Myocyte (in vitro differentiated cells): Measurements from ENCODE around the gene KLHL12. TPM values are rescaled to one million over a fixed set of nuclear protein-coding genes. Genes with fewer than 3 reads are reported as not detected.

Experiments
- DNase-seq: peaks from one replicate; pipeline ENCODE4 v3.0.0-alpha.2; 2012; ENCODE audit warnings: low read depth
- total RNA-seq: library from RNA; depleted of rRNA; stranded (reverse); fragments of >200 nt; gene quantifications from 2 replicates; pipeline ENCODE4 v1.2.3, GENCODE V29; 2014

Gene KLHL12
- total RNA-seq, 1 donor from 2014 or later = 42.8 TPM

DNA sequence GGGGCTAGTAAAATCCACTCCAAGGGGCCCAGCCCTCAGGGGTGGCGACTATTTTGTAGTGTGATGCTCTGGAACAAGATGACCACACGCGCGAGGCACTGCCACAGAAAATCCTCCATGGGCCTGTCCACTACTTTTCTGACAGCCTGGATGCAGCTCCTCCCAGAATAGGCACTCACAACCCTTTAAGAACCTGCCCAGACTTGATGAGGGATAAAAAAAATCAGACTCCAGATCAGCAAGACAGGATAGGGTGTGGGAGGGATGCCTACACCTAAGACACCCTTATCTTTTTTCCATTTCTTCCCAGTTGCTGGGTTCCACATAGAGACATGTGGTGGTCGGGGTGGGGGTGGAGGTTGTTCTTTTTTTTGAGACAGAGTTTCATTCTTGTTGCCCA, 82.8 kb downstream of the KLHL12 start:
- DNase-seq = no peak

DNA sequence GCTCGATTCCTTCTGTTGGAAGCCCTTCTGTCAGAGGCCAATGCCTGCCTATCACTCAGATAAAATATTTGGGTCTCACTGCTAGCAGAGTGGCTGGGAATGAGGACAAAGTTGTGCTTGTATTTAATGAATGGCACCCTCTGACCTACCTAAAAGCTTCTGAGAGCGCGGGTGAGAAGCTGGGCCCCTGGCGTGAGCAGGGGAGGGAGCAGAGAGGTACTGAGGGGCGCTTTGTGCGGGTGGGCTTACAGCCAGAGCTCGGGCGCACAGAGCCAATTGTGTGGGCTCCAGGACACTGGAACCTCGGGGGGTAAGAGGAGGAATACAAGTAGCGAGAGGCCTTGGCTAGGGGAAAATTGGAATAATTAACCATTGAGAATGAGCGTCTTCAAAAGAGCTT, 84.0 kb downstream of the KLHL12 start:
- no peak for DNase-seq

Other genes with a start within 250 kb of the KLHL12 start
- gene SYT2, start 216.8 kb downstream of the KLHL12 start, total RNA-seq = not detected in 2 replicates
- 47.3 and 53.0 TPM in 2 replicates for gene KDM5B, start 118.8 kb downstream of the KLHL12 start, total RNA-seq
- gene PCAT6, start 116.3 kb downstream of the KLHL12 start, total RNA-seq = 0.78 and 0.99 TPM in 2 replicates
- gene RABIF, start 38.1 kb downstream of the KLHL12 start, total RNA-seq = 5.6 and 7.5 TPM in 2 replicates
- gene ADIPOR1, start 31.1 kb upstream of the KLHL12 start, total RNA-seq = 166 and 230 TPM in 2 replicates
- gene CYB5R1, start 40.0 kb upstream of the KLHL12 start, total RNA-seq = 784 and 884 TPM in 2 replicates
- 90.5 and 108 TPM in 2 replicates for gene TMEM183A, start 80.1 kb upstream of the KLHL12 start, total RNA-seq
- 122 and 180 TPM in 2 replicates for gene PPFIA4, start 99.3 kb upstream of the KLHL12 start, total RNA-seq
- gene MYOG, start 158.8 kb upstream of the KLHL12 start, total RNA-seq = 882 and 1,586 TPM in 2 replicates
- gene ADORA1, start 200.5 kb upstream of the KLHL12 start, total RNA-seq = 27.4 and 42.0 TPM in 2 replicates
- 1,679 and 2,440 TPM in 2 replicates for gene MYBPH, start 248.6 kb upstream of the KLHL12 start, total RNA-seq